GM12891 (cell line): Measurements from ENCODE around the gene DNASE1L1.

Source experiments
- POLR2A ChIP-seq: IDR thresholded peaks from 2 replicates; pipeline ENCODE4 v1.6.1; 2011; ENCODE audit warnings: low read depth, low read length, control low read depth
- POLR2AphosphoS5 ChIP-seq: IDR thresholded peaks from 2 replicates; pipeline ENCODE4 v1.6.1; 2011; ENCODE audit warnings: low read depth, low read length, control low read depth
- TAF1 ChIP-seq: IDR thresholded peaks from 2 replicates; pipeline ENCODE4 v1.6.1; 2011; ENCODE audit warnings: low read depth, low read length, control low read depth

- TF ChIP-seq POLR2AphosphoS5 (no peak), TAF1 (no peak), POLR2A (no peak)
Observed at GRCh38 chrX:154452823-154453222, 43.8 kb upstream of the DNASE1L1 start.
